ENCODE data around the gene CERS2.

DNA sequence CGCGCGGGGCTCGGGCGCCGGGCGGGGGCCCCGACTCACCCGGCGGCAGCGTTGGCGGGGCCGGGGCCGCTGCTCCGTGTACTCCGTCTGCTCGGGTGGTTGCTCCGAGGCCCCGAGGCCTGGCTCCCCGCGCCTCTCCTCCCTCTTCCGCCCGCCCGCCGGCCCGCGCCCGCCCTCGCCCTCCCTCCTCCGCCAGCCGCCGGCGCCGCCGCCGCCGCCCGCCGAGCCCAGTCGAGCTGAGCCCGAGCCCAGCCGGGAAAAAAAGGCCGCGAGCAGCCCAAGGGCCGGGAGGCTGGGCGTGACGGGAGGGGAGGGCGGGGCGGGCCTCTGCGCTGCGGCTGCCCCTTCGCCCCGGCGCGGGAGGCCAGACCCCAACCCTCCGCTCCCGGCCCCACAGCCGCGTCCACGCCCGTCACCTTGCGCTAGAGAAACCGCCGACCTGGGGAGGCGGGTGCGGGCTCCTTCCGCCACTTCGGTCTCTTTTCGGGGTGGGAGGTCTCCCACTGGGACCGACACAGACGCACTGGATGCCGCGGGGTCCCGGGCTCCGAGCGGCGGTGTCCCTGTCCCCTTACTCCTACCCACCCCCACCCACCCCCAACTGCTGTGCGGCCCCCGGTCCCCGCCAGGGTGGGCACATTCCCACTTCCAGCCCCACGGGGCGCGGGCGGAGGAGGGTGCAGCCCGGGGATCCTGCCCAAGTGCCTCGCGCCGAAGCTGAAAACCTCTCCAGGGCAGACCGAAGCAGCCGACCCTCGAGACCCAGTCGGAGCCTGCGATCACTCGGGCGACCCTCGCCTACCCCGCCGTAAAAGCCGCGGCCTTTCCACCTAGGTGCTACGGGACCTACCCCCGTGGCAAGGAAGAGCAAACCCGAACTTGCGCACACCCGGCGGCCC, at the start of gene CERS2:
- TF ChIP-seq, protein P1, sequence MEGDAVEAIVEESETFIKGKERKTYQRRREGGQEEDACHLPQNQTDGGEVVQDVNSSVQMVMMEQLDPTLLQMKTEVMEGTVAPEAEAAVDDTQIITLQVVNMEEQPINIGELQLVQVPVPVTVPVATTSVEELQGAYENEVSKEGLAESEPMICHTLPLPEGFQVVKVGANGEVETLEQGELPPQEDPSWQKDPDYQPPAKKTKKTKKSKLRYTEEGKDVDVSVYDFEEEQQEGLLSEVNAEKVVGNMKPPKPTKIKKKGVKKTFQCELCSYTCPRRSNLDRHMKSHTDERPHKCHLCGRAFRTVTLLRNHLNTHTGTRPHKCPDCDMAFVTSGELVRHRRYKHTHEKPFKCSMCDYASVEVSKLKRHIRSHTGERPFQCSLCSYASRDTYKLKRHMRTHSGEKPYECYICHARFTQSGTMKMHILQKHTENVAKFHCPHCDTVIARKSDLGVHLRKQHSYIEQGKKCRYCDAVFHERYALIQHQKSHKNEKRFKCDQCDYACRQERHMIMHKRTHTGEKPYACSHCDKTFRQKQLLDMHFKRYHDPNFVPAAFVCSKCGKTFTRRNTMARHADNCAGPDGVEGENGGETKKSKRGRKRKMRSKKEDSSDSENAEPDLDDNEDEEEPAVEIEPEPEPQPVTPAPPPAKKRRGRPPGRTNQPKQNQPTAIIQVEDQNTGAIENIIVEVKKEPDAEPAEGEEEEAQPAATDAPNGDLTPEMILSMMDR (IDR thresholded peaks at IDR 0.05), result no peak
- TF ChIP-seq POLR2A (IDR thresholded peaks at IDR 0.05), result no peak

All from heart left ventricle (tissue), 13 donors.